HG03520 (cell line): ENCODE results near the gene IRS2.
"Not testable (repeated sequence)": the region's sequence is repeated elsewhere in the genome, so short reads cannot be mapped to it uniquely, and the experiment has no call there.

ENCODE experiments used
- ATAC-seq: cut with Tn5 transposase; IDR thresholded peaks from one replicate; pipeline ENCODE4 v1.9.1; 2021; ENCODE audit warnings: mild to moderate bottlenecking, moderate library complexity; ENCODE audit not compliant: unreplicated experiment

The IRS2 gene

DNA sequence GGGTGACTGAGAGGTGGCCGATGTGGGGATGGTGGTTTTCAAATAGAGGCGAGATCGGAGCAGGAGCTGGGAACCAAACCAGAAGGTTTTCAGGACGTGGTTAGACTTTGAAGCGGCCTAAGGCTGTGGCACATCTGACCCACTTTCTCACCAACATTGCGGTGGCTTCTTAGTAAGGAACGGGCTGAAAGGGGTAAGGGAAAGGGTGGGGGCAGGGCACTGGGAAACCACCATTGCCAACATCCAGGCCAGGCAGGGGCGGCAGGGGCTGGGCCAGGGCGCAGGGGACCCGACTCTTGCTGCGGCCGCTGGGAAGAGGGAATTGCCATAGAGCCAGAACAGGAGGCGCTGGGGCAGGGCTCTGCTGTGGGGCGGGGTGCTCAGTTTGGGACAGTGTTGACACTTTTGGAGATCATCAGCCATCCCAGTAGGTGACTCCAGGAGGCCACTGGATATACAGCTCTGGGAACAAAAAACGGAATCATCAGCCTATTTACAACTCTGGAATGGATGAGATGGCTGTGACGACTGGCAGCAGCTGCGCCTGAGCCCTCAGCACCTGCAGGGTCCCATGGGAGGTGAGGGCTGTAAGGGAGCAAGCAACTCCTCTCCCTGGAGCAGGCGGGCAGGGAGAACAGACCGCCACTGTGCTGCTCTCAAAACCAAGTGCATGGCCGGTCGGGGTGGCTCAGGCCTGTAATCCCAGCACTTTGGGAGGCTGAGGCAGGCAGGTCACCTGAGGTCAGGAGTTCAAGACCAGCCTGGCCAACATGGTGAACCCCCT lies 52.2 kb downstream of the IRS2 start:
- ATAC-seq: no peak

- ATAC-seq: no peak
Observed at GRCh38 chr13:109733550-109733949, 52.8 kb downstream of the IRS2 start.

DNA sequence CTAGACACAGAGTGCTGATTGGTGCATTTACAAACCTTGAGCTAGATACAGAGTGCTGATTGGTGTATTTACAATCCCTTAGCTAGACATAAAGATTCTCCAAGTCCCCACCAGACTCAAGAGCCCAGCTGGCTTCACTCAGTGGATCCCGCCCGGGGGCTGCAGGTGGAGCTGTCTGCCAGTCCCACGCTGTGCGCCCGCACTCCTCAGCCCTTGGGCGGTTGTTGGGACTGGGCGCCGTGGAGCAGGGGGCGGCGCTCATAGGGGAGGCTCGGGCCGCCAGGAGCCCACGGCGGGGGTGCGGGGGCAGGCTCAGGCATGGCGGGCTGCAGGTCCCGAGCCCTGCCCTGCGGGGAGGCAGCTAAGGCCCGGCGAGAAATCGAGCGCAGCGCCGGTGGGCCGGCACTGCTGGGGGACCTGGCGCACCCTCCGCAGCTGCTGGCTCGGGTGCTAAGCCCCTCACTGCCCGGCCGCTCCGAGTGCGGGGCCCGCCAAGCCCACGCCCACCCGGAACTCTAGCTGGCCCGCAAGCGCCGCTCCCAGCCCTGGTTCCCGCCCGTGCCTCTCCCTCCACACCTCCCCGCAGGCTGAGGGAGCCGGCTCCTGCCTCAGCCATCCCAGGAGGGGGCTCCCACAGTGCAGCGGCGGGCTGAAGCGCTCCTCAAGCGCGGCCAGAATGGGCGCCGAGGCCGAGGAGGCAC lies 53.8 kb downstream of the IRS2 start:
- not testable (repeated sequence) for ATAC-seq

DNA sequence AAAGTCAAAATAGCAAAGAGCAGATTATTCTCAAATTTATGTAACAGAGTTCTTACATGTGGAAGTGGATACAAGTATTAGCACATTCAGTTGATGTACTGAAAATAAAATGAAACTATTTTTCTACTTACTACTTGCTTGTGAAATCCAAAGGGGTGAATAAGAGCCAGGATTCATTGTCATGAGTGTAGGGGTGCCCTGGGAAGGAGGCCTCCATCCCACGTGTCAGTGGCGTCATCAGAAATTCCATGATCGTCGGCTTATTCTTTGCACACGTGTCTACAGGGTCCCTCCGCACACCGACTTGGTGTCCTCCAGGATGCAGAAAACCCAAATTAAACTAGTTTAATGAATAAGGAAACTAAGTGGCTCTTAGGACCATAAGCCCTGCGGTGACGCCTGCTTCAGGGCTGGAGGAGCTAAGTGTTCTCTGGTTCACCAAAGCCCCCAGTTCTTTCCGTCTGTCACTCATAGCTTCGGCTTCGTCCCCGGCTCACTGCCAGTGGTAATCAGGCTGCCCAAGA lies 55.5 kb downstream of the IRS2 start:
- ATAC-seq: no peak

DNA sequence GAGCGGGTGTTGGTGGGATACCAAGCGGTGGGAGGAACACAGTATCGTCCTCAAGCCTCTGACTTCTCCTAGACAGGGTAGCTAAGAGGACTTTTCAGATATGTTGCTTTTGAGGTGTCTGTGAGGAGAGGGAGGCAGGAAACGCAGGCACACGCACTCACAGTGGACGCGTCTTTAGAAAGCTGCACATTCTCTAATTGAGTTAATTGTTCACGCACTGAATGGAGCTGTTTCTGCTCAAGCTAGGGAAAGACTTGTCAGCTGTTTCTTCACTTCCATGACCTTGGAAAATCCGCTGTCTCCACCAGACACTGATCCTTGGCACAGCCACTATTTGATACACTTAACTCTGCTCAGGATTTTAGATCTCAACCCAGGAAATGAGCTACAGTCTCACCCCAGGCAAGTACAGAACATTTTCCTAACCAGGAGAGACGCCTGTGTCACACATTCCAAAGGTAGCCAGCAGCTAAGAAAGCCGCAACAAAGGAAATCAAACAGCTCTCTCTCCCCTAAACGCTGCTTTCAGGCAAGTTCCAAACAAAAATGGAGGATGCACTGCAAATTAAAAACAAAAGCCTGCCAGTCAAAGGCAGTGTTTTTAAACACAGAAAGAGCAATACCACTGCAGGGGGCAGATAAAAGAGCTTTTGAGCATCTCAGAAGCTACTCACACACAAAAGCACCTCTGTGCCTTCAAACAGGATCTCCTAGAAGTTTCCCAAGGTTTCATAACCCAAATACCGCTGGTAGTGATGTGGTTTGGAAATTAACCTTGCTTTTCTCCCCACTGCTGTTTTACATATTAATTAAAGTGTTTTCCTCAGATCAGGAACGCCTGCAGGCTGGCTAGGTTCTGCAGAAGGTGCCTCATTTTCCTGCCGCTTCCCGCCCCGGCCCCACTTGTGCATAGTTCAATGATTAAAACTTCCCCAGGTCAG lies 57.3 kb downstream of the IRS2 start:
- no peak for ATAC-seq

- no peak for ATAC-seq
Observed at GRCh38 chr13:109728061-109728460, 58.3 kb downstream of the IRS2 start.

DNA sequence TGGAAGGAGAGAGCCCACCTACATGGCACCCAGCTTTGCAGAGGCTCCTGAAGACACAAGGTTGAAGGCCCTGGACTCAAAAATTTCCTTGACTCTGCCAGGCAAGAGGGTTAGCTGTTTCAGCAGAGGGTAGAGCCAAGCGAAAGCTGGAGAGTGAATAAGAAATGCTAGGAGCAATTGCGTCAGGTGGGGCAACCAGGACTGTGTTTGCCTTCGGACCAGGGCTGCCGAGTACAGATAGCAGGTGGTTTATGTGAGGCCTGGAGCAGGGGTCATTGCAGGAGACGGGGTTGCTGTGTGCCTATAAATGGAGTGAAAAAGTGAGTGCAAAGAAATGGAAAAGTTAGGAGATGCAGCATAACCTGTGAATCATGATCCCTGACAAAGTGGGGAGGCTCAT lies 59.1 kb downstream of the IRS2 start:
- no peak for ATAC-seq

DNA sequence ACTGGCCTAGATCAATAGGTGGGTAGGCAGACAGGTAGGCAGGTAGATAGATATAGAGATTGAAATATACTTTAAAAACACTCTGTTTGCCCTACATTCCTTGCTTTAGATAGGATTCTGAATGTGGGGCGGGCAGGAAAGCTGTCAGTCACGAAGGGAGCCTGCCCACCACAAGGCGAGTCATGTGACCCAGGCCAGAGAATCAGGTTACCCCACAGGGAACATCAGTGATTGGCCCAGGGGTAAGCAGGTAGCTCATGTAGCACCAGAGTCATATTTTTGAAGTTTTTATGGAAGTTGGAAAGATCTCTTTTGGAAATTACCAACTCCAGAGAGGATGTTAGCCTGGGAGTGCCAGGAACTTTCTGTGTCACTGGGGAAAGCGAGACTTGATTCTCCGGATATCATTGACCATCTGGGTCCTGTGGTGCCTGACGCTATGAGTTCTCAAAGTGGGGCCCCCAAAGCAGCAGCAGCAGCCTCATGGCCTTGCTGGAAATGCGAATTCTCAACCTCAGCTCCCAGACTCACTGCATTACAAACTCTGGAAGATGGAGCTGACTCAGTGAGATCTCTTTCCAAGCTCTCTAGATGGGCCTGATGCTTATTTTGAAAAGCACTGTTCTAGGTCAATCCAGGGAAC lies 60.3 kb downstream of the IRS2 start:
- no peak for ATAC-seq

DNA sequence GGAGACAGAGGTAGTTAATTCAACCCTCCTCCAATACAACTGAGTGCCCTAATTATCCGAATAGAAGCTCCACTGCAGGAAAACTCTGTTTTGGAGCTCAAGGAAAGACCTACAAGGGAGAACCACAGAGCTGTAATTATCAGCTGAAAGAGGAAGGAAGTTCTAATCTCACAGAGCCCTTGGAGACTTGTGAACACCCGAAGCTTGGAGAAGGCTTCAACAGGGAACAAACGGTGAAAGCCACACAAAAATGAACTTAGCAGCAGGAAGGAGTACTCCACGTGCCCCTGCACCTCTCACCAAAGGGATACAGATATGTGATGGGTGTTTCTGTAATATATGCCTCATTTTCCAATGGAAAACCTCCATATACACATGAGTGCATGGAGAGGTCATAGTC lies 61.1 kb downstream of the IRS2 start:
- ATAC-seq: no peak

- ATAC-seq: no peak
Observed at GRCh38 chr13:109724603-109725002, 61.8 kb downstream of the IRS2 start.

- ATAC-seq: no peak
Observed at GRCh38 chr13:109723046-109723445, 63.3 kb downstream of the IRS2 start.

GRCh38 chr13:109722068-109722467 lies 64.3 kb downstream of the IRS2 start:
- no peak for ATAC-seq

DNA sequence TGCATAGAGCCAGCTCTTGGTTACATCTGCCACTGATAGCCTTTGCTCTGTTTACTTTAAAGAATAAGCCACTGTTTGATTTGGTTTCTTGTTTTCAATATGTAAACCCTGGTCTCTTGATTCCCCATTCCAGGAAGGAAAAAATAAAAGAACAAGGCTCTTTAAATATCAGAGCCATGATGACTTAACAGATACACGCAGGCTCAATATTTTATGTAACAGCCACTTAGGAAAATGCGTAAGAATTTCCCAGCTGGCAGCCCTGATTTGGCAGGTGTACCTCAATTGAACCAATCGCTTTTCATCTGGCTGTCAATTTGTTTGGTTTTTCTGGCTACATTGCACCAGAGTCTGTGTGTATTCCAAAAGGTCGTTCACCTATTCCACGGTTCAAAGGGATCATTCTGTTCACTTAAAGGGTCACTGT lies 65.6 kb downstream of the IRS2 start:
- ATAC-seq: no peak

DNA sequence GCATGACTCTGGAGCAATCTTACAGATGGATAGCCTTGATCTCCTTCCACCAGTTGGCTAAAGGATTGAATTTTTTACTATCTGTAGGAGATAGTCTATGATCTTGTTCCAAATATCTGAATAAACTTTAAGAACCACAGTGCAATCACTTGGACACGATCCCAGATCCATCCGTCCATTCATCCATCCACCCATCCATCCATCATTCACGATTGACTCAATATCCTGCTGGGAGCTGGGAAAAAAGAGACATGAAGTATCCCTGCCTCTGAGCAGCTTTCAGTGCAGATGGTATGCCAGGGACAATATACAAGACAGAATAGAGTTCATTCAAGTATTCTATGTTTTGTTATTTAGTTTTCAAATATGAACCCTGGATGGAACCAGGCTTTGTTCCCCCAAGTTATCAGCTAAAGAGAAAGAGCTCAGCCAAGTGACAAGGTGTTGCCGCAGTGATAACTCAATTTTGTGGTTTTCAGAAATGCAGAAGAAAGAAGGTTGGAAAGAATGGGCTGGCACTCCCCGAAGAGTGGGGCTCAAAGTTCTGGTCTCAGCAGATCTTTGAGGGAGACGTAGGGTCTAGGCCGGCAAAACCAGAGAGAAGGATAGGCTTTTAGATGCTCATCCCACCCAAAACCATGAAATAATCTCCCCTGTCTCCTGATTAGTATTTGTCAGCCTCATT lies 66.3 kb downstream of the IRS2 start:
- ATAC-seq: no peak

DNA sequence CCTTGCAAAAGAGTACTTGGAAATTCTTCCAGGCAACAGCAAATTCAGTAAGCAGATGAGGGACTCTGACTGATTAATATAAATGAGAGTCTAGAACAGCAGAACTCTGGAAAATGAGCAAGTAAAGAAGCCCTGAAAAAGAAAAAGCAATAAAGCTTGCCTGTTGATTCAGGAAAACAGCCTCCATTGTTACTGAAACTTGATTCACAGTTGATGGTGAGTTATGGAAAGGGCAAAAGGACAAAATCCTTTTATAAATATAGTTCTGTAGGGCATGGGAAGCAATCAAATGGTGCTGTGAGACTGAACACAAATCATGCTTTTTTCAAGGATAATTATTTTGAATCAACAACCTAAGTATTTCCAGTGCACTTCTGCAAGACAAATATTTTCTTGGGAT lies 67.7 kb downstream of the IRS2 start:
- ATAC-seq: no peak

DNA sequence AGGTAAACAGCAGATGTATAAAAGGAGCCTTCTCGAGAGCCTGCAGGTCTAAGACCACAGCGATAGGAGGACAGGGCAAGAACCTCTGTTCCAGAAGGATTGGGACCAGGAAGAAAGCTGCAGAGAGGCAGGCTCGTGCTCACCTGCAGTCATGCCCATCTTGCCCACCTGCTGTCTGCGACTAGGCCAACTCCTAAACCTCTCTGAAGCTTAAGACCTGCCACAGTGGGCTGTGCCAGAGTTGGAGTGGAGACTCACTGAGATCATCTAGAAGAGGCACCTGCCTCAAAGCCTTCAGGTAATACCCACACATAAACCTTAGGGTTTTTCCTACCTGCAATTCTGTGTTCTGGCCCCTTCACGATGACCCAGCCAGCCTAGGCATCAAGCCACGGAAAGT lies 68.7 kb downstream of the IRS2 start:
- no peak for ATAC-seq

GRCh38 chr13:109715902-109716301 lies 70.5 kb downstream of the IRS2 start:
- no peak for ATAC-seq

GRCh38 chr13:109713681-109714080 lies 72.7 kb downstream of the IRS2 start:
- no peak for ATAC-seq

GRCh38 chr13:109712124-109712722 lies 74.2 kb downstream of the IRS2 start:
- ATAC-seq: no peak
